Ishikawa (cell line): ENCODE results near the gene RTN3.

Experiments
- CEBPB ChIP-seq: IDR thresholded peaks from 2 replicates; pipeline ENCODE4 v1.6.1; 2012
- CREB1 ChIP-seq: IDR thresholded peaks from 2 replicates; pipeline ENCODE4 v1.6.1; 2012; ENCODE audit warnings: low read depth
- EP300 ChIP-seq: IDR thresholded peaks from 2 replicates; pipeline ENCODE4 v1.6.1; 2012; ENCODE audit warnings: borderline replicate concordance
- FOXM1 ChIP-seq: IDR thresholded peaks from 2 replicates; pipeline ENCODE4 v1.6.1; 2012; ENCODE audit warnings: low read depth, borderline replicate concordance
- RAD21 ChIP-seq: IDR thresholded peaks from 2 replicates; pipeline ENCODE4 v1.6.1; 2012; ENCODE audit warnings: low read depth
- TEAD4 ChIP-seq: IDR thresholded peaks from 2 replicates; pipeline ENCODE4 v1.6.1; 2012

- TF ChIP-seq FOXM1, result no peak
- TF ChIP-seq RAD21, result no peak
- no peak for TF ChIP-seq EP300
- TF ChIP-seq TEAD4, result no peak
- TF ChIP-seq CEBPB, result no peak
- no peak for TF ChIP-seq CREB1
These were observed 93.9 kb downstream of the RTN3 start for GRCh38 chr11:63775191-63775590.
